Activated T-helper 1 cell treated with Interleukin-2 at 50 U/mL for 16 hours (primary cell): ENCODE results near the gene SLC24A2.
"Not testable (repeated sequence)": the region's sequence is repeated elsewhere in the genome, so short reads cannot be mapped to it uniquely, and the experiment has no call there.

ENCODE experiments used
- DNase-seq: peaks from one replicate; pipeline ENCODE4 v3.0.0-alpha.2; 2020; ENCODE audit warnings: low read depth

Gene SLC24A2

GRCh38 chr9:19788614-19789271 lies at the start of gene SLC24A2:
Gene SLC24A2 (minus strand): TSS chr9:19789037.
- no peak for DNase-seq

GRCh38 chr9:19833331-19833730 lies 44.5 kb upstream of the SLC24A2 start:
- DNase-seq: not testable (repeated sequence)

DNA sequence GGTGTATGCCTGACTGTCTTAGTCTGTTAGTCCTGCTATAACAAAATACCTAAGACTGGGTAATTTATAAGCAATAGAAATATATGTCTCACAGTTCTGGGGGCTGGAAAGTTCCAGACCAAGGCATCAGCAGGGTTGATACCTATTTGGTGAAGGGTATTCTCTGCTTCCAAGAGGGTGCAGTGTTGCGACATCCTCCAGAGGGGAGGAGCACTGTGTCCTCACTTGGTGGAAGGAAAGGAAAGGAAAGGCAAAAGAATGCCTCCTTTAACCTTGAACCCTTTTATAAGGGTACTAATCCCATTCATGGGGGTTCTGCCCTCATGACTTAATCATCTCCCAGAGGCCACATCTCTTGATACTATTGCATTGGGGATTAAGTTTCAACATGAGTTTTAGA lies 42.0 kb upstream of the SLC24A2 start:
- no peak for DNase-seq

DNA sequence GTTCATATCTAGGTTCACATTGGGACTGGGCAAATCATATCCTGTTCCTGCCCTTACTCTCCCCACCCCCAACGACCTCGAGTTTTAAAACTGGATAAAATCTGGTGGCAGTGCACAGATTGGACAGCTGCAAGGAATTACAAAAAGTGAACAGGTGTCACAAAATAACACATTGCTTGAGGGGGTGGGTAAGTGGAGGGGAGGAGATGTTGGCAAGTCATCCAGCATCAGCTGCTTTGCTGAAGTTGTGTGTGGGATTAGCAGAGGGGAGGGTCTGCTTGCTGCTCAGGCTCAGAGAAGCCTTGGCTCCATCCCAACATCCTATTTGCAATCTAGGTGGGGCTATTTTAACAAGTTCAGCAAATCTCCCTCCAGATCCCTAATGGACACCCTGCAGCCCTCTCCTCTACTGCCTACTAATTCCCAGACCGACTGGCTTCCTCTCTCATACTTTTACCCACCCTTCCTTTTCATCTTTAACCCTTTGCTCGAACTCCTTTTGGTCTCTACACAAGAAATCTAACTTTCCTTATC lies 39.8 kb upstream of the SLC24A2 start:
- DNase-seq: no peak

DNA sequence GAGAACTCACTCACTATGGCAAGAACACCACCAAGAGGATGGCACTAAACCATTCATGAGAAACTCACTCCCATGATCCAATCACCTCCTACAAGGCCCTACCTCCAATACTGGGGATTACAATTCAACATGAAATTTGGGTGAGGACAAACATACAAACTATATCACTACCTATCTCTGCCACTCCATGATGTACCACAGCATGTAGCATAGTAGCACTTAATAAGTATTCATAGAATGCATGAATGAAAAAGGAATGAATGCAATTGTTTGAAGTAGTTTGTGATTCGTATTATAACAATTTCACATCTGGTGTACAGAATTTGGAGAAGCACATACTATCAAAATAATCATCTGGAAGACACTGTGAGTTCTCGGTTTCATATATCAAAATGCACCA lies 27.9 kb upstream of the SLC24A2 start:
- no peak for DNase-seq

DNA sequence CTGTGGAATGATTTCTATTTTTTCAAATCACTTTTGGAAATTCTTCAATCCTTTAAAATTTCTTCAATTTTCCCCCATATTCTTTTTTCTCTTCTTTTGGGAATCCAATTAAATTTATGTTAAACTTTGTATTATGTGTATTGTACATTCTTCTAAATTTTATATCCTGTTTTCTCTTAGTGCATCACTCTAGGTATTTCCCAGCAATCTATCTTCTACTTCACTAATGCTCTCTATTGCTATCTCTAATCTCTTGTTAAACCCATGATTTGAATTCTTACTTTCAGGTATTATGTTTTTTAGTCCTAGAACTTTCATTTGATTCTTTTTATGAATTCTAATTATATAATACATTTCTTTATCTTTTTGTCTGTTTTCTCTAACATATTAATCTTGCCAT lies 23.4 kb upstream of the SLC24A2 start:
- no peak for DNase-seq

- no peak for DNase-seq
Measured at GRCh38 chr9:19809422-19810269, 20.8 kb upstream of the SLC24A2 start.

DNA sequence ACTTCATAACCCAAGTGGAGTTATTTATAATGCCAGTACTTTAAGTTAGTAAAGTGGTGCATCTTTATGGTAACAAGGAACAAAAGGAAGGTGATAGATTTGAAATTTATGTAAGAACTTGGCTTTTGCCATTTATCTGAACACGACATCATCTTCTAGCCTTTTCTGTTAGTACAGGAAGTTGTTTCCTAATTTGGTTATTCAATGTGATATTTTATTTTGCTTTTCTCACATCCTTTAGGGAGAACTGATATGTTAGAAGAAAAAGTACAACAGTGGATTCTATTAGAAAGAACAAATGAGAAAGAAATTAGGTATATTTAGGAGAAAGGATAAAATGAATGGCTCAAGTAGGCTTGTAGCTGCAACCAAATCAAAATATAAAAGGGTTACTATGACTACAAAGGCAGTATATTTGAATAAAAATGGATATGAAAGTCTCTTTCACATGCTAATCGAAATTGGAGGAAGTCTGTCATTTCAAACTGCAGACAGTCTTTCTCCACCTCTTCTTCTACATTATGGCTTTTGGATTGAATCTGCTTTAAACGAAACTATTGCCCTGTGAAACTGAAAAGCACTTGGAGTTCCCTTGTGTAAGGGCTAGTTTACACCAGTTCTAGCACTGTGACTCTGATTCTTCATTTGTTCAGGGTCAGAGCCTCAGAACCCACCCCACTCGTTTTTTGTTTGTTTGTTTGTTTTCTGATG lies 18.5 kb upstream of the SLC24A2 start:
- no peak for DNase-seq

DNA sequence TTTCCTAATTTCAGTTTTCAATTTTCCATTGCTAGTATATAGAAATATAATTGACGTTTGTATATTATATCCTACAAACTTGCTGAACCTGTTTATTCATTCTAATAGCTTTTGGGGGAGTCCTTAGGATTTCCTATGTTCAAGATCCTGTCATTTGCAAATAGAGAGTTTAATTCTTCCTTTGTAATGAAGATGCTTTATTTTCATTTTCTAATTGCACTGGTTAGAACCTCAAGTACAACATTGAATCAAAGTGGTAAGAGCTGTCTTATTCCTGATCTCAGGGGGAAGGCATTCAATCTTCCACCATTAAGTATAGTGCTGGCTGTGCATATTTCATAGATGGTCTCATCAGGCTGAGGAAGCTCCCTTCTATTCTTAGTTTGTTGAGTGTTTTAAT lies 15.6 kb upstream of the SLC24A2 start:
- DNase-seq: no peak

GRCh38 chr9:19800884-19801283 lies 12.0 kb upstream of the SLC24A2 start:
- no peak for DNase-seq

GRCh38 chr9:19799784-19800183 lies 10.9 kb upstream of the SLC24A2 start:
- no peak for DNase-seq

GRCh38 chr9:19788152-19788551 lies 685 bp downstream of the SLC24A2 start:
- no peak for DNase-seq

GRCh38 chr9:19787672-19788071 lies 1.2 kb downstream of the SLC24A2 start:
- no peak for DNase-seq

GRCh38 chr9:19785230-19785629 lies 3.6 kb downstream of the SLC24A2 start:
- no peak for DNase-seq

DNA sequence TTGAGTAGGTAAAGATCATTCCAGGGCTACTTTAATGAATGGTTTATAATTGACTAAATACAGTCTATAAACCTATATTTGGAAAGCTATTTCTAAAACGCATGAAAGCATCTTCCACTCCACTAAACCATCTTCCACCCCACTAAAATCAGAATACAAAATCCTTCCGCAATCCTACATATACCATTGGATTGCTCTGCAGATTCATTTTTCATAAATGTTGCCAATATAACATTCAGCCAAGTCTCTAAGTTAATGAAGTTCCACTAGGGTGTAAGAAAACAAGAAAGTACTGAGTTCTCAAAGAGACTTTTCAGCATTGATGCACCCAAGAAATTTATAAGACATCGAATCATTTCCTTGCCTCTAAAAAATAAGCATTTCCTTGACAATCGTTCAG lies 4.7 kb downstream of the SLC24A2 start:
- no peak for DNase-seq

GRCh38 chr9:19783500-19783899 lies 5.3 kb downstream of the SLC24A2 start:
- no peak for DNase-seq

- DNase-seq: no peak
Measured at GRCh38 chr9:19782005-19782404, 6.8 kb downstream of the SLC24A2 start.

DNA sequence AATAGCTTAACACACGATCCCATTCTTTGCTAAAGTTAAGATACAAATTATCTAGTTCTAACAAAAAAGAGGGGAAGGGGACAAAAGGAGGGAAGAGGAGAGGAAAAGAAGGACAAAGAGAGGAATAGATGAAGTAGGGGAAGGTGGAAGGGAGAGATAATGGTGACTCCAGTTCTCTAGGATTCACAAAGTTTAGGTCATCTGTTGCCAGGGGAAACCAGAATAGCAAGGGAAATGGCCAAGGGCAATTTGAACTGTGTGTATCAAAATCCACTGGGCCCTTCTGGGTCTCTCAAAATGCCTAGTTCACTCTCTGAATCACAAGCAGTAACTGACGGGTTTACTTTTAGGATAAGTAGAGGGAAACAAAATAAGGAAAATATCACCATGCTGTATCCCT lies 7.6 kb downstream of the SLC24A2 start:
- no peak for DNase-seq

- DNase-seq: no peak
Measured at GRCh38 chr9:19771446-19771845, 17.4 kb downstream of the SLC24A2 start.

GRCh38 chr9:19770973-19771372 lies 17.9 kb downstream of the SLC24A2 start:
- DNase-seq: no peak

GRCh38 chr9:19769213-19769612 lies 19.6 kb downstream of the SLC24A2 start:
- no peak for DNase-seq

- no peak for DNase-seq
Measured at GRCh38 chr9:19768798-19769197, 20.0 kb downstream of the SLC24A2 start.

DNA sequence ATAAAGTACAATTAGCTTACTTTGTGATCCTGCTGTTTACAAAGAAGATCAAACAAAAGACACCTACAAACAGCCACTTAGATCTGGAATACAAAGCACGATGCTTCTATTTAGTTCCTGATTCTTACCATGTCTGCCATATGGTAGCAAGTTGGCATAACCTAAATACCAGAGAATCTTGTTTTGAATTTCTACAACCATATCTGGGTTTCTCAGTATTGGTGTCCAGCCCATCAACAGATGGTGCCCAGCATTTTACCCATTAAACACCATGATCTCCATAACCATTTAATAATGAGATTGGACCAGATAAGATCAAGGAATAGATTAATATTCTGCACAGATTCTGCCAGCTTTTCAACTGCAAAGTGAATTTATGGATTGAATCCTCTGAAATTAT lies 29.8 kb downstream of the SLC24A2 start:
- no peak for DNase-seq
